HUES6 (cell line): ENCODE measurements around the gene ATG5.

Source experiments
- H3K27ac ChIP-seq: 2 replicates; pipeline ENCODE4 v1.7.0; 2013; ENCODE audit warnings: low read depth, mild to moderate bottlenecking, low read length, inconsistent platforms
- H3K27me3 ChIP-seq: 2 replicates; pipeline ENCODE4 v1.6.1; 2013; ENCODE audit warnings: low read length; ENCODE audit not compliant: control insufficient read depth, insufficient read depth
- H3K36me3 ChIP-seq: 2 replicates; pipeline ENCODE4 v1.6.1; 2013; ENCODE audit warnings: low read length; ENCODE audit not compliant: control insufficient read depth, insufficient read depth
- H3K4me1 ChIP-seq: 2 replicates; pipeline ENCODE4 v1.6.1; 2013; ENCODE audit warnings: low read length; ENCODE audit not compliant: control insufficient read depth, insufficient read depth
- H3K4me3 ChIP-seq: 2 replicates; pipeline ENCODE4 v1.5.1; 2013; ENCODE audit warnings: low read depth, low read length
- H3K9ac ChIP-seq: one replicate; pipeline ENCODE4 v1.6.1; 2013; ENCODE audit warnings: mild to moderate bottlenecking, low read length
- H3K9me3 ChIP-seq: 2 replicates; pipeline ENCODE4 v1.6.1; 2013; ENCODE audit warnings: low read depth, low read length; ENCODE audit not compliant: control insufficient read depth, insufficient read depth

The ATG5 gene

GRCh38 chr6:106180208-106180607 lies 145.4 kb downstream of the ATG5 start:
- H3K27ac ChIP-seq: no peak overlapping the region
- no peaks in the 10 kb centered on the region for H3K4me1 ChIP-seq
- no peak overlapping the region for H3K9ac ChIP-seq
- H3K27me3 ChIP-seq: no peaks in the 10 kb centered on the region
- no peaks in the 10 kb centered on the region for H3K9me3 ChIP-seq
- no peaks in the 10 kb centered on the region for H3K36me3 ChIP-seq
- no peak overlapping the region for H3K4me3 ChIP-seq

GRCh38 chr6:106178900-106179299 lies 146.7 kb downstream of the ATG5 start:
- no peak overlapping the region for H3K9ac ChIP-seq
- H3K4me3 ChIP-seq: no peak overlapping the region
- no peaks in the 10 kb centered on the region for H3K36me3 ChIP-seq
- H3K27me3 ChIP-seq: no peaks in the 10 kb centered on the region
- H3K9me3 ChIP-seq: no peaks in the 10 kb centered on the region
- no peaks in the 10 kb centered on the region for H3K4me1 ChIP-seq
- no peak overlapping the region for H3K27ac ChIP-seq

- no peaks in the 10 kb centered on the region for H3K4me1 ChIP-seq
- no peak overlapping the region for H3K9ac ChIP-seq
- H3K36me3 ChIP-seq: no peaks in the 10 kb centered on the region
- no peak overlapping the region for H3K4me3 ChIP-seq
- H3K27ac ChIP-seq: no peak overlapping the region
- H3K9me3 ChIP-seq: no peaks in the 10 kb centered on the region
- no peaks in the 10 kb centered on the region for H3K27me3 ChIP-seq
Observed at GRCh38 chr6:106177786-106178185, 147.8 kb downstream of the ATG5 start.

GRCh38 chr6:106173124-106173879 lies 152.3 kb downstream of the ATG5 start:
- Histone ChIP-seq H3K36me3 (no peaks in the 10 kb centered on the region), H3K27me3 (no peaks in the 10 kb centered on the region), H3K9ac (no peak overlapping the region), H3K4me3 (no peak overlapping the region), H3K4me1 (no peaks in the 10 kb centered on the region), H3K9me3 (no peaks in the 10 kb centered on the region), H3K27ac (no peak overlapping the region)

- Histone ChIP-seq H3K9me3 (no peaks in the 10 kb centered on the region), H3K27me3 (no peaks in the 10 kb centered on the region), H3K27ac (no peak overlapping the region), H3K4me3 (no peak overlapping the region), H3K4me1 (peaks cover 12% of the 10 kb centered on the region), H3K9ac (no peak overlapping the region), H3K36me3 (no peaks in the 10 kb centered on the region)
Observed at GRCh38 chr6:106170030-106170791, 155.3 kb downstream of the ATG5 start.

GRCh38 chr6:106169517-106169916 lies 156.0 kb downstream of the ATG5 start:
- H3K27ac ChIP-seq: no peak overlapping the region
- H3K9ac ChIP-seq: no peak overlapping the region
- H3K4me1 ChIP-seq: peaks cover 12% of the 10 kb centered on the region

GRCh38 chr6:106168097-106168888 lies 157.3 kb downstream of the ATG5 start:
- no peaks in the 10 kb centered on the region for H3K27me3 ChIP-seq
- no peaks in the 10 kb centered on the region for H3K36me3 ChIP-seq
- H3K9me3 ChIP-seq: no peaks in the 10 kb centered on the region
- no peak overlapping the region for H3K27ac ChIP-seq
- H3K4me3 ChIP-seq: no peak overlapping the region
- H3K4me1 ChIP-seq: peaks cover 18% of the 10 kb centered on the region
- H3K9ac ChIP-seq: no peak overlapping the region

More at GRCh38 chr6:106169517-106169916, 156.0 kb downstream of the ATG5 start:
- Histone ChIP-seq H3K9me3 (no peaks in the 10 kb centered on the region), H3K36me3 (no peaks in the 10 kb centered on the region), H3K4me3 (no peak overlapping the region), H3K27me3 (no peaks in the 10 kb centered on the region)

GRCh38 chr6:106167096-106167814 lies 158.3 kb downstream of the ATG5 start:
- Histone ChIP-seq H3K9ac (no peak overlapping the region), H3K4me3 (no peak overlapping the region), H3K4me1 (peaks cover 23% of the 10 kb centered on the region), H3K9me3 (no peaks in the 10 kb centered on the region), H3K36me3 (no peaks in the 10 kb centered on the region), H3K27me3 (no peaks in the 10 kb centered on the region), H3K27ac (no peak overlapping the region)

- Histone ChIP-seq H3K36me3 (no peaks in the 10 kb centered on the region), H3K9ac (no peak overlapping the region), H3K9me3 (no peaks in the 10 kb centered on the region), H3K27me3 (no peaks in the 10 kb centered on the region), H3K4me3 (no peak overlapping the region), H3K4me1 (peaks cover 23% of the 10 kb centered on the region), H3K27ac (no peak overlapping the region)
Observed at GRCh38 chr6:106165885-106166485, 159.6 kb downstream of the ATG5 start.
